Measurements from ENCODE around the gene SRF.

The SRF gene

DNA sequence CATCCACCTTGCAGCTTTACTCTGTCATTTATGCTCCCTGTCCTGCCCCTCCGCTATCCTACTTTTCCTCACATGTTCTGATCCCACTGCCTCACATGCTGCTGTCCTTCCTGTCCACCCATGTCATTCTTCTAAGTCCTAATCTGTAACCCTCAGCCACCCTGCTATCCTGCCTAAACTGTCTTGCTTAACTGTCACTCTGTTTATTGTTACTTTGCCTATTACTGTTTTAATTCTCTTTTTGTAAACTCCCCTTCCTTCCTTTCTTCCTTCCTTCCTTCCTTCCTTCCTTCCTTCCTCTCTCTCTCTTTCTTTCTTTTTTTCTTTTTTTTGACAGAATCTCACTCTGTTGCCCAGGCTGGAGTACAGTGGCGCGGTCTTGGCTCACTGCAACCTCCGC is 12.4 kb downstream of the SRF start:
- no peaks in the 10 kb centered on the region for H3K27me3 ChIP-seq (ENCODE audit: control insufficient read depth, insufficient read depth, low read length)
- H3K4me1 ChIP-seq (ENCODE audit: control insufficient read depth, insufficient read depth, low read length): peaks cover 4% of the 10 kb centered on the region; the same call in 1 of the 2 replicates
- peaks cover 15% of the 10 kb centered on the region for H3K36me3 ChIP-seq (ENCODE audit: control insufficient read depth, insufficient read depth, low read length)
- no peak for DNase-seq (ENCODE audit: low read depth, low spot score)
- H3K9me3 ChIP-seq (ENCODE audit: control insufficient read depth, insufficient read depth, low read length): no peaks in the 10 kb centered on the region; the same call in 1 of the 2 replicates
- no peak overlapping the region for H3K27ac ChIP-seq (ENCODE audit: low read length)
- WGBS (ENCODE audit: insufficient coverage, insufficient read length): no CpG with 5 or more reads among the region's 4 CpGs
- H3K4me3 ChIP-seq (ENCODE audit: low read length): no peak overlapping the region

DNA sequence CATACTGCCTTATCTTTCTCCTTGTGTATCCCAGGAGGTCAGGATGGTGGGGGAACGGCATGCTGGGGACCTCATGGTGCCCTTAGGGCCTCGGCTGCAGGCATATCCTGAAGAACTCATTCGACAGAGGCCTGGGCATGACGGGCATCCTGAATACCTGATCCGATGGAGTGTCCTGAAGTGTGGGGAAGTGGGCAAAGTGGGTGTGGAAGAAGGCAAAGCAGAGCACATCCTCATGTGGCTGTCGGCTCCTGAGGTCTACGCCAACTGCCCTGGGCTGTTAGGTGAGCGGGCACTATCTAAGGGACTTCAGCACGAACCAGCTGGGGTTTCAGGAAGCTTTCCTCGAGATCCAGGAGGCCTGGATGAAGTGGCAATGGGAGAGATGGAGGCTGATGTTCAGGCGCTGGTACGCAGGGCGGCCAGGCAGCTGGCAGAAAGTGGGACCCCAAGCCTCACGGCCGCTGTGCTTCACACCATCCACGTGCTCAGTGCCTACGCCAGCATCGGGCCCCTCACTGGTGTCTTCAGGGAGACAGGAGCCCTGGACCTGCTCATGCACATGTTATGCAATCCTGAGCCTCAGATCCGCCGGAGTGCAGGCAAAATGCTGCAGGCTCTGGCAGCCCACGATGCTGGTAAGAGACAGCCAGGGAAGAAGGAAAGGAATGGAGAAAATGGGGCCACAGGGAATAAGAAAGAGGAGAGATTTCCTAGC is 13.4 kb downstream of the SRF start:
- H3K27me3 ChIP-seq (ENCODE audit: control insufficient read depth, insufficient read depth, low read length): no peaks in the 10 kb centered on the region
- peaks cover 6% of the 10 kb centered on the region; the same call in 1 of the 2 replicates for H3K4me1 ChIP-seq (ENCODE audit: control insufficient read depth, insufficient read depth, low read length)
- H3K4me3 ChIP-seq (ENCODE audit: low read length): no peak overlapping the region
- no peaks in the 10 kb centered on the region; the same call in 1 of the 2 replicates for H3K9me3 ChIP-seq (ENCODE audit: control insufficient read depth, insufficient read depth, low read length)
- no peak overlapping the region for H3K27ac ChIP-seq (ENCODE audit: low read length)
- no peak for DNase-seq (ENCODE audit: low read depth, low spot score)
- no CpG with 5 or more reads among the region's 21 CpGs for WGBS (ENCODE audit: insufficient coverage, insufficient read length)
- peaks cover 7% of the 10 kb centered on the region for H3K36me3 ChIP-seq (ENCODE audit: control insufficient read depth, insufficient read depth, low read length)

DNA sequence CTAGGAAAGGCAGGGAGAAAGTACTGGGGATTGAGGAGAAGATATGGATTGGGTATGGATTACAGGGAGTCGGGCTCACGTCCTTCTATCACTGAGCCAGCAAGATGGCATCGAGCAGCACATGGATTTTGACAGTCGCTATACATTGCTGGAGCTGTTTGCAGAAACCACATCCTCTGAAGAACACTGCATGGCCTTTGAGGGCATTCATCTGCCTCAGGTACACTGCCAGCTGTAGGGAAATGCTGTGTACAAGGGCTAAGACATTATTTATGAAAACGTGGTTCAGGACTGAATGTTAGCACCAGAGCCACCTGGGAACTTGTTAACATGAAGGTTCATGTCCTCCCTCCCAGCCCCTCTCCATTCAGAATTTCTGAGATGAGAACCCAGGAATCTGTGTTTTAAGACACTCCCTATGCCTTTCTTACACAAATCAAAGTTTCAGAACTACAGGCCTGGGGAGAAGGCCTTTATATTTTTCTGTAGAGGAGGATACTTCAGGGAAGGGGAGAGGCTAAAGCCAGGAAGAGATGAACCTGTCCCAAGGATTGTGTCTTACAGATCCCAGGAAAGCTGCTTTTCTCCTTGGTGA is 14.4 kb downstream of the SRF start:
- Histone ChIP-seq H3K4me1 (ENCODE audit: control insufficient read depth, insufficient read depth, low read length) (peaks cover 5% of the 10 kb centered on the region; the same call in 1 of the 2 replicates), H3K27me3 (ENCODE audit: control insufficient read depth, insufficient read depth, low read length) (no peaks in the 10 kb centered on the region), H3K27ac (ENCODE audit: low read length) (no peak overlapping the region), H3K4me3 (ENCODE audit: low read length) (no peak overlapping the region), H3K36me3 (ENCODE audit: control insufficient read depth, insufficient read depth, low read length) (peaks cover 5% of the 10 kb centered on the region; the same call in 1 of the 2 replicates), H3K9me3 (ENCODE audit: control insufficient read depth, insufficient read depth, low read length) (no peaks in the 10 kb centered on the region; the same call in 1 of the 2 replicates)
- DNase-seq (ENCODE audit: low read depth, low spot score): no peak
- no CpG with 5 or more reads among the region's 5 CpGs for WGBS (ENCODE audit: insufficient coverage, insufficient read length)

DNA sequence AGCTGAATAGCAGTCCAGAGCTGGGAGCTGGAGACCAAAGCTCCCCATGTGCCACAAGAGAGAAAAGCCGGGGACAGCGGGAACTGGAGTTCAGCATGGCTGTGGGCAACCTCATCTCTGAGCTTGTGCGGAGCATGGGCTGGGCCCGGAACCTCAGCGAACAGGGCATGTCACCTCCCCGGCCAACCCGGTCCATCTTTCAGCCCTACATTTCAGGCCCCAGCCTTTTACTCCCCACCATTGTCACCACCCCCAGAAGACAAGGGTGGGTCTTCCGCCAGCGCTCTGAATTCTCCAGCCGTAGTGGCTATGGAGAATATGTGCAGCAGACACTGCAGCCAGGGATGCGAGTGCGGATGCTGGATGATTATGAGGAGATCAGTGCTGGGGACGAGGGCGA is 14.9 kb downstream of the SRF start:
- peaks cover 5% of the 10 kb centered on the region; the same call in 1 of the 2 replicates for H3K36me3 ChIP-seq (ENCODE audit: control insufficient read depth, insufficient read depth, low read length)
- no peak for DNase-seq (ENCODE audit: low read depth, low spot score)
- H3K4me3 ChIP-seq (ENCODE audit: low read length): no peak overlapping the region
- H3K27me3 ChIP-seq (ENCODE audit: control insufficient read depth, insufficient read depth, low read length): no peaks in the 10 kb centered on the region
- H3K9me3 ChIP-seq (ENCODE audit: control insufficient read depth, insufficient read depth, low read length): no peaks in the 10 kb centered on the region; the same call in 1 of the 2 replicates
- H3K4me1 ChIP-seq (ENCODE audit: control insufficient read depth, insufficient read depth, low read length): peaks cover 3% of the 10 kb centered on the region; the same call in 1 of the 2 replicates
- WGBS (ENCODE audit: insufficient coverage, insufficient read length): no CpG with 5 or more reads among the region's 14 CpGs
- no peak overlapping the region for H3K27ac ChIP-seq (ENCODE audit: low read length)

DNA sequence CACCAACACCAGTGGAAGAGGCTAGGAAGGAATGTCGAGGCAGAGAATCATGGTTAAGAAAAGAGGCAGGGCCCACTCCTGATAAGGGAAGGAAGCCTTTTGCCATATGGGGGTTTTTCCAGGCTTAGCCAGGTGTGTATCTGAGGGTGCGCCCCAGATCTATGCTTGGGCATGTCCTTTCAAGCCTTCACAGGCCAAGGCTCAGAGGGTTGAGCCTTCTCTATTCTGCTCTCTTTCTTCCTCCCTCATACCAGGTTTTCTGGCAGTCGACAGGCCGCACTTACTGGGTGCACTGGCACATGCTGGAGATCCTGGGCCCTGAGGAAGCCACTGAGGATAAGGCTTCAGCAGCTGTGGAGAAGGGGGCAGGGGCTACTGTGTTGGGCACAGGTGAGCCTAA is 15.6 kb downstream of the SRF start:
- Histone ChIP-seq H3K9me3 (ENCODE audit: control insufficient read depth, insufficient read depth, low read length) (no peaks in the 10 kb centered on the region; the same call in 1 of the 2 replicates), H3K4me1 (ENCODE audit: control insufficient read depth, insufficient read depth, low read length) (0 out of 2 replicates have a peak, but pooled peaks cover 2% of the 10 kb centered on the region), H3K27ac (ENCODE audit: low read length) (no peak overlapping the region), H3K4me3 (ENCODE audit: low read length) (no peak overlapping the region), H3K36me3 (ENCODE audit: control insufficient read depth, insufficient read depth, low read length) (peaks cover 5% of the 10 kb centered on the region; the same call in 1 of the 2 replicates), H3K27me3 (ENCODE audit: control insufficient read depth, insufficient read depth, low read length) (no peaks in the 10 kb centered on the region)
- WGBS (ENCODE audit: insufficient coverage, insufficient read length): no CpG with 5 or more reads among the region's 4 CpGs
- no peak for DNase-seq (ENCODE audit: low read depth, low spot score)

DNA sequence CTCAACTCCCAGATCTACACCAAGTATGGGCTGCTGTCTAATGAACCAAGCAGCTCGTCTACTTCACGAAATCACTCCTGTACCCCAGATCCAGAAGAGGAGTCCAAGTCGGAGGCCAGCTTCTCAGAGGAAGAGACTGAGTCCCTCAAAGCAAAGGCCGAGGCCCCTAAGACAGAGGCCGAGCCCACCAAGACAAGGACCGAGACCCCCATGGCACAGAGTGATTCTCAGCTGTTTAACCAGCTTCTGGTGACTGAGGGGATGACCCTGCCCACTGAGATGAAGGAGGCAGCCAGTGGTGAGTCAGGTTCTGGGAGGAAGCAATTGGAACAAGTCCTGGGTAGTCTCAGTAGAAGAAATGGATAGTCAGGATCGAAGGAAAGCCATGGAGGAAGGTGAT is 16.8 kb downstream of the SRF start:
- H3K4me1 ChIP-seq (ENCODE audit: control insufficient read depth, insufficient read depth, low read length): 0 out of 2 replicates have a peak, but pooled peaks cover 2% of the 10 kb centered on the region

DNA sequence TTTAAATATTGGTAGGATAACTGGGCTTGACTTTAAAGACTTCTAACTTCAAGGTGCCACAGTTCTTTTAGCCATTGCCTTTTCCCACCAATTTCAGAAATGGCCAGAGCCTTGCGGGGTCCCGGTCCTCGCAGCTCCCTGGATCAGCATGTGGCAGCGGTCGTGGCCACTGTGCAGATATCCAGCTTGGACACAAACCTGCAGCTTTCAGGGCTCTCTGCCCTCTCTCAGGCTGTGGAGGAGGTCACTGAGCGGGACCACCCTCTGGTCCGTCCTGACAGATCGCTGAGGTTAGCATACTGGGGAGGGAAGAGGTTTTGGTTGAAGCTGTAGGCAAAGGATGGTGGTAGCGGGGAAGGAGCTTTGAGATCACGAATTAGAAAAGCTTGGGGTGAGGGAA is 17.4 kb downstream of the SRF start:
- peaks cover 5% of the 10 kb centered on the region; the same call in 1 of the 2 replicates for H3K36me3 ChIP-seq (ENCODE audit: control insufficient read depth, insufficient read depth, low read length)
- no peaks in the 10 kb centered on the region; the same call in 1 of the 2 replicates for H3K9me3 ChIP-seq (ENCODE audit: control insufficient read depth, insufficient read depth, low read length)
- H3K27ac ChIP-seq (ENCODE audit: low read length): no peak overlapping the region
- no peak for DNase-seq (ENCODE audit: low read depth, low spot score)
- no peak overlapping the region for H3K4me3 ChIP-seq (ENCODE audit: low read length)
- 0 out of 2 replicates have a peak, but pooled peaks cover 2% of the 10 kb centered on the region for H3K4me1 ChIP-seq (ENCODE audit: control insufficient read depth, insufficient read depth, low read length)
- no peaks in the 10 kb centered on the region for H3K27me3 ChIP-seq (ENCODE audit: control insufficient read depth, insufficient read depth, low read length)
- no CpG with 5 or more reads among the region's 10 CpGs for WGBS (ENCODE audit: insufficient coverage, insufficient read length)

More for the DNA sequence above, 16.8 kb downstream of the SRF start:
- Histone ChIP-seq H3K36me3 (ENCODE audit: control insufficient read depth, insufficient read depth, low read length) (peaks cover 5% of the 10 kb centered on the region; the same call in 1 of the 2 replicates), H3K27ac (ENCODE audit: low read length) (no peak overlapping the region), H3K27me3 (ENCODE audit: control insufficient read depth, insufficient read depth, low read length) (no peaks in the 10 kb centered on the region), H3K4me3 (ENCODE audit: low read length) (no peak overlapping the region), H3K9me3 (ENCODE audit: control insufficient read depth, insufficient read depth, low read length) (no peaks in the 10 kb centered on the region; the same call in 1 of the 2 replicates)
- DNase-seq (ENCODE audit: low read depth, low spot score): no peak
- WGBS (ENCODE audit: insufficient coverage, insufficient read length): no CpG with 5 or more reads among the region's 7 CpGs

DNA sequence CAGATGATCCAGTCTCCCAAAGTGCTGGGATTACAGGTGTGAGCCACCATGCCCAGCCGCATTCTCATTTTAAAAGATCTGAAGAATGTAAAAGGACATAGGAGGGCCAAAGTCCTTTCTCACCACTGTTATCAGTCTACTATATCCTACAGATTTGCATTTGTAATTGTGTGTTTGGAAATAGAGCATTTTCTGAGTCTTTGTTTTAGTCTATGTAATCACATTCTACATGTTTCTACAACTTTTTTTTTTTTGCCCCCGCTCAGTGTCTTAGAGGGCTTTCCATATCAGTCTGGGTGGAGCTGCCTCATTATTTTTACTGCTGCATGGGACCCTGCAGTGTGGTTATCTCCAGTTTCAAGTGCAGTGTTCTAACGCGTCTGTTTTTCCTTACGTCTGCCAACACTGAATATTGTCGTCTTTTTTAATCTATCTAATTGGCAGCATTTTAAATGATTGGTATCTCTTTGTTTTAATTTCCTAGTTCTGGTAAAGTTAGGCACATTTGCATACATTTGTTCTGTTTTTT is 18.8 kb downstream of the SRF start:
- no peaks in the 10 kb centered on the region for H3K27me3 ChIP-seq (ENCODE audit: control insufficient read depth, insufficient read depth, low read length)
- no peaks in the 10 kb centered on the region; the same call in 1 of the 2 replicates for H3K9me3 ChIP-seq (ENCODE audit: control insufficient read depth, insufficient read depth, low read length)
- H3K4me3 ChIP-seq (ENCODE audit: low read length): no peak overlapping the region
- H3K36me3 ChIP-seq (ENCODE audit: control insufficient read depth, insufficient read depth, low read length): peaks cover 2% of the 10 kb centered on the region; the same call in 1 of the 2 replicates
- 0 out of 2 replicates have a peak, but pooled peaks cover 2% of the 10 kb centered on the region for H3K4me1 ChIP-seq (ENCODE audit: control insufficient read depth, insufficient read depth, low read length)
- no peak for DNase-seq (ENCODE audit: low read depth, low spot score)
- no peak overlapping the region for H3K27ac ChIP-seq (ENCODE audit: low read length)
- no CpG with 5 or more reads among the region's 6 CpGs for WGBS (ENCODE audit: insufficient coverage, insufficient read length)

DNA sequence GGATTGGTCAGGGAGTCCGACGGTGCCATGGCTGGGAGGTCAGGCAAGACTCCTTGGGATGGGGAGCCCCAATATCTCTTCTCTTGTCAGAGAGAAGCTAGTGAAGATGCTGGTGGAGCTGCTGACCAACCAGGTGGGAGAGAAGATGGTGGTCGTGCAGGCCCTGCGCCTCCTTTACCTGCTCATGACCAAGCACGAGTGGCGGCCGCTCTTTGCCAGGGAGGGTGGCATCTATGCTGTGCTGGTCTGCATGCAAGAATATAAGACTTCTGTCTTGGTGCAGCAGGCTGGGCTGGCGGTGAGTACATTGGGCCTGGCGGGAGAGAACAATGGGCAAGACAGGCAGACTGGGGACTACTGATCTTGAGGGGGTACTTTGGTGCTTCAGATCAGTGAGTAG is 21.8 kb downstream of the SRF start:
- Histone ChIP-seq H3K27ac (ENCODE audit: low read length) (no peak overlapping the region), H3K36me3 (ENCODE audit: control insufficient read depth, insufficient read depth, low read length) (peaks cover 2% of the 10 kb centered on the region; the same call in 1 of the 2 replicates), H3K9me3 (ENCODE audit: control insufficient read depth, insufficient read depth, low read length) (no peaks in the 10 kb centered on the region), H3K4me3 (ENCODE audit: low read length) (no peak overlapping the region), H3K27me3 (ENCODE audit: control insufficient read depth, insufficient read depth, low read length) (no peaks in the 10 kb centered on the region), H3K4me1 (ENCODE audit: control insufficient read depth, insufficient read depth, low read length) (0 out of 2 replicates have a peak, but pooled peaks cover 2% of the 10 kb centered on the region)
- no peak for DNase-seq (ENCODE audit: low read depth, low spot score)
- WGBS (ENCODE audit: insufficient coverage, insufficient read length): no CpG with 5 or more reads among the region's 9 CpGs

DNA sequence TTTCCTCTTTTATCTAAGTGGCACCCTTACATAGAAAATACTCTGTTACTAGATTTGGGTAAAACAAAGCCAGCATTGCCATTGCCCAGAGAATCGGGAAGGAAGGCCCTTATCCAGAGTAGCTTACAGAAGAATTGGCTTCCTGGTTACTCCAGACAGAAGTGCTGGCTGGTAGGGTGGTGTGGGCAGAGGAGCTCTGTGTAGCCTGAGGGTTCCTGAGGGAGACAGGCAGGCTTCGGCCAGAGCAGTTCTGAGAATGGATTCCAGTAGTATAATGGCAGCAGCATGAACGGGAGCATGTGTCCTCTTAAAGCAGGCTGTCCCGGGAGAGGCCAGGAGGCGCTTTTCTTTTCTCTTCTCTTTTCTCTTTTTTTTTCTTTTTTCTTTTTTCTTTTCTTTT is 22.9 kb downstream of the SRF start:
- no peaks in the 10 kb centered on the region; the same call in 1 of the 2 replicates for H3K36me3 ChIP-seq (ENCODE audit: control insufficient read depth, insufficient read depth, low read length)
- H3K4me1 ChIP-seq (ENCODE audit: control insufficient read depth, insufficient read depth, low read length): no peaks in the 10 kb centered on the region
- H3K9me3 ChIP-seq (ENCODE audit: control insufficient read depth, insufficient read depth, low read length): no peaks in the 10 kb centered on the region
- no peaks in the 10 kb centered on the region; the same call in 1 of the 2 replicates for H3K27me3 ChIP-seq (ENCODE audit: control insufficient read depth, insufficient read depth, low read length)
- H3K4me3 ChIP-seq (ENCODE audit: low read length): no peak overlapping the region
- no peak overlapping the region for H3K27ac ChIP-seq (ENCODE audit: low read length)
- no CpG with 5 or more reads among the region's 5 CpGs for WGBS (ENCODE audit: insufficient coverage, insufficient read length)
- no peak for DNase-seq (ENCODE audit: low read depth, low spot score)
